ENCODE results near the gene MYDGF. TPM values are rescaled to one million over a fixed set of nuclear protein-coding genes. Genes with fewer than 3 reads are reported as not detected.

The MYDGF gene
- total RNA-seq, 1 experiment from 2014 or later = 58.2 TPM

DNA sequence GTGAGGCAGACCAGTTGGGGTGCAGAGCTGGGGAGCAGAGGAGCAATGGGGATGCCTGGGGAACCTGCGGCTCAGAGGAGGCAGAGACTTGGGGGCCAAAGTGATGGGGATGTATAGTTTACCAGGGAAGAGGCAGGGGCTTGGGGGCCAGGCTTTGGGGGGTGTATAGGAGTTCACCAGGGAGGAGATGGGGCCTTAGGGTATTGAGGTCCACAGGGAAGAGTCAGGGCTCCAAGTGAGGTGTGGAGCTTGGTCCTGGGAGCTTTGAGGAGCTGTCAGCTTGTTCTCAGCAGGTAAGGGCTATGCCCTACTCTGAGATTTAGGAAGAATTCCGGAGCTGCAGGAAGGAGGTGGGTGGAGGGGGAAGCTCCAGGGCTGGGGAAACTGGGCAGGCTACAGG is 20.0 kb downstream of the MYDGF start (continued):
- TF ChIP-seq, protein P1, sequence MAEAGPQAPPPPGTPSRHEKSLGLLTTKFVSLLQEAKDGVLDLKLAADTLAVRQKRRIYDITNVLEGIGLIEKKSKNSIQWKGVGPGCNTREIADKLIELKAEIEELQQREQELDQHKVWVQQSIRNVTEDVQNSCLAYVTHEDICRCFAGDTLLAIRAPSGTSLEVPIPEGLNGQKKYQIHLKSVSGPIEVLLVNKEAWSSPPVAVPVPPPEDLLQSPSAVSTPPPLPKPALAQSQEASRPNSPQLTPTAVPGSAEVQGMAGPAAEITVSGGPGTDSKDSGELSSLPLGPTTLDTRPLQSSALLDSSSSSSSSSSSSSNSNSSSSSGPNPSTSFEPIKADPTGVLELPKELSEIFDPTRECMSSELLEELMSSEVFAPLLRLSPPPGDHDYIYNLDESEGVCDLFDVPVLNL (CRISPR knock-in tag; IDR thresholded peaks at IDR 0.05; ENCODE audit: borderline replicate concordance, low read depth) = no peak
- no peak for TF ChIP-seq OVOL2 (CRISPR knock-in tag; IDR thresholded peaks at IDR 0.05; ENCODE audit: borderline replicate concordance)
- no peak for TF ChIP-seq FOXJ3 (CRISPR knock-in tag; IDR thresholded peaks at IDR 0.05; ENCODE audit: borderline replicate concordance)
- TF ChIP-seq TCF7 (CRISPR knock-in tag; IDR thresholded peaks at IDR 0.05; ENCODE audit: low read depth) = no peak
- TF ChIP-seq ZNF416 (CRISPR knock-in tag; IDR thresholded peaks at IDR 0.05) = no peak
- TF ChIP-seq, protein P2, sequence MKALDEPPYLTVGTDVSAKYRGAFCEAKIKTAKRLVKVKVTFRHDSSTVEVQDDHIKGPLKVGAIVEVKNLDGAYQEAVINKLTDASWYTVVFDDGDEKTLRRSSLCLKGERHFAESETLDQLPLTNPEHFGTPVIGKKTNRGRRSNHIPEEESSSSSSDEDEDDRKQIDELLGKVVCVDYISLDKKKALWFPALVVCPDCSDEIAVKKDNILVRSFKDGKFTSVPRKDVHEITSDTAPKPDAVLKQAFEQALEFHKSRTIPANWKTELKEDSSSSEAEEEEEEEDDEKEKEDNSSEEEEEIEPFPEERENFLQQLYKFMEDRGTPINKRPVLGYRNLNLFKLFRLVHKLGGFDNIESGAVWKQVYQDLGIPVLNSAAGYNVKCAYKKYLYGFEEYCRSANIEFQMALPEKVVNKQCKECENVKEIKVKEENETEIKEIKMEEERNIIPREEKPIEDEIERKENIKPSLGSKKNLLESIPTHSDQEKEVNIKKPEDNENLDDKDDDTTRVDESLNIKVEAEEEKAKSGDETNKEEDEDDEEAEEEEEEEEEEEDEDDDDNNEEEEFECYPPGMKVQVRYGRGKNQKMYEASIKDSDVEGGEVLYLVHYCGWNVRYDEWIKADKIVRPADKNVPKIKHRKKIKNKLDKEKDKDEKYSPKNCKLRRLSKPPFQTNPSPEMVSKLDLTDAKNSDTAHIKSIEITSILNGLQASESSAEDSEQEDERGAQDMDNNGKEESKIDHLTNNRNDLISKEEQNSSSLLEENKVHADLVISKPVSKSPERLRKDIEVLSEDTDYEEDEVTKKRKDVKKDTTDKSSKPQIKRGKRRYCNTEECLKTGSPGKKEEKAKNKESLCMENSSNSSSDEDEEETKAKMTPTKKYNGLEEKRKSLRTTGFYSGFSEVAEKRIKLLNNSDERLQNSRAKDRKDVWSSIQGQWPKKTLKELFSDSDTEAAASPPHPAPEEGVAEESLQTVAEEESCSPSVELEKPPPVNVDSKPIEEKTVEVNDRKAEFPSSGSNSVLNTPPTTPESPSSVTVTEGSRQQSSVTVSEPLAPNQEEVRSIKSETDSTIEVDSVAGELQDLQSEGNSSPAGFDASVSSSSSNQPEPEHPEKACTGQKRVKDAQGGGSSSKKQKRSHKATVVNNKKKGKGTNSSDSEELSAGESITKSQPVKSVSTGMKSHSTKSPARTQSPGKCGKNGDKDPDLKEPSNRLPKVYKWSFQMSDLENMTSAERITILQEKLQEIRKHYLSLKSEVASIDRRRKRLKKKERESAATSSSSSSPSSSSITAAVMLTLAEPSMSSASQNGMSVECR (CRISPR knock-in tag; IDR thresholded peaks at IDR 0.05; ENCODE audit: borderline replicate concordance) = no peak
- no peak for TF ChIP-seq GABPB1 (CRISPR knock-in tag; IDR thresholded peaks at IDR 0.05)

DNA sequence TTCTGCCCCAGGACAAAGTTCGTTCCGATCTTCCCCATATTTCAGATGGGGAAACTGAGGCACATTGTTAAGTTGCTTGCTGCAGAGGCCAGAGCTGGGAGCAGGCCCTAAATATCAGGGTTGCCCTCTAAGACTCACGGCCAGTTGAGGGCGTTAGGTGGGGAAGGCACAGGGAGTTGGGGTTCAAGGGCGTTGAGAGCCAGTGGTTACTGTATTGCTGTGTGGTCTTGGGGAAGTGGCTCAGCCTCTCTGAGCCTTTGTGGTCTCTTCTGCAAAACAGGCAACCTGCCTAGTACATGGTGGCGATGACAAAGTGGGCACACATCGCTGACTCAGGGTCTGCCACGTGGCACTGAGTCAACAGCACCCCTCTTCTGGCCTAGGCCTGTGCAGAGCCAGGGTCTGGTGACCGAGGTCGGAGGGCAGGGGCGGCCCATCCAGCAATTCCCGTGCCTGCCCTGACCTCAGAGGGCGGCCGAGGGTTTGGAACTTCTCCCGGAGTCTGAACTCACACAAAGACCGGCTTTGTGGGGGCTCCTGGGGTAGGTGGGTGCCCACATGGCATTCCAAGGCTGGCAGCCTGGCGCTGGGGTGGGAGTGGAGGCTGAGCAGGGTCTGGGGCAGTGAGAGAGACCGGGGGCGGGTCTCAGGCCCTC is 20.6 kb downstream of the MYDGF start:
- no peak overlapping the region for H3K27ac Mint-ChIP-seq
- no peaks in the 10 kb centered on the region for H3K27me3 Mint-ChIP-seq (ENCODE audit: low read depth)

DNA sequence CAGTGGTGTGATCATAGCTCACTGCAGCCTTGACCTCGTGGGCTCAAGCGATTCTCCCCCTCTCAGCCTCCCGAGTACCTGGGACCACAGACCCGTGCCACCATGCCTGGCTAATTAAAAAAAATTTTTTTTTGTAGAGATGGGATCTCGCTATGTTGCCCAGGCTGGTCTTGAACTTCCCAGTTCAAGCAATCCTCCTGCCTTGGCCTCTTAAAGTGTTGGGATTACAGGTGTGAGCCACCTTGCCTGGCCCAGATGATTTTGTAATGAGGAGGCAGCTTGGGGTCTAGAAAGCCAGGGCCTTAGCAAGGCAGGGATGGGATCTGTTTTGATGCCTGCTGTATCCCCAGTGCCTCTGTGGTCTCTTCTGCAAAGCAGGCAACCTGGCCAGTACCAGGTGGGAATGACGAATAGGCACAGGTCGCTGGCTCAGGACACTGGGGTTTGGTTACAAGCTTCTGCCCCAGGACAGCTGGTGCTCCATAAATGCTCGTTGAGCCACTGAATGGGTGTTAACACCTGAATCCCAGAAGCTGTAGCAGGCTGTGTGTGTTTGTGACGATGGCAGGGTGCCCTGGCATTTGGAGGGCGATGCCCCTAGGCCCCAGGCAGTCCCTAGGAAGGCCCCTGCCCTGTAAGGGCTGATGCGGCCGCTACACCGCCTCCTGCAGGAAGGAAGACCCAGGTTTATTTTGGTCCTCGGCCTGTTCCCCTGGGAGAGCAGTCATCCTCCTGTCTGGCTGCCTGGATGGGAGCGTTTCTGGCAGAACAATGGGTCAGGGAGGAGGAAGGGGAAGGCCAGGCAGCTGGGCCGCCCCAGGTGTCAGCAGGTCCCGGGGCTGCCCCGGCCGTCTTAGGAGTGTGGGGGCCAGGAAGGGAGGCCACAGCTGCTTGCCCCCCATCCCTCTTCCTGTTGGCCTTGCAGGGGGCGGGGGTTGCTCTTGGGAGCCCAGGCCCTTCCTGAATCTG is 22.2 kb downstream of the MYDGF start:
- DNase-seq (ENCODE audit: low spot score) (peak; percentile 46), ATAC-seq (peak; percentile 79)
- no peak for TF ChIP-seq RORB (CRISPR knock-in tag; IDR thresholded peaks at IDR 0.05)
- TF ChIP-seq, protein P3, sequence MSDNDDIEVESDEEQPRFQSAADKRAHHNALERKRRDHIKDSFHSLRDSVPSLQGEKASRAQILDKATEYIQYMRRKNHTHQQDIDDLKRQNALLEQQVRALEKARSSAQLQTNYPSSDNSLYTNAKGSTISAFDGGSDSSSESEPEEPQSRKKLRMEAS (CRISPR knock-in tag; IDR thresholded peaks at IDR 0.05) = no peak
- TF ChIP-seq, protein P4, sequence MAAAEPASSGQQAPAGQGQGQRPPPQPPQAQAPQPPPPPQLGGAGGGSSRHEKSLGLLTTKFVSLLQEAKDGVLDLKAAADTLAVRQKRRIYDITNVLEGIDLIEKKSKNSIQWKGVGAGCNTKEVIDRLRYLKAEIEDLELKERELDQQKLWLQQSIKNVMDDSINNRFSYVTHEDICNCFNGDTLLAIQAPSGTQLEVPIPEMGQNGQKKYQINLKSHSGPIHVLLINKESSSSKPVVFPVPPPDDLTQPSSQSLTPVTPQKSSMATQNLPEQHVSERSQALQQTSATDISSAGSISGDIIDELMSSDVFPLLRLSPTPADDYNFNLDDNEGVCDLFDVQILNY (CRISPR knock-in tag; IDR thresholded peaks at IDR 0.05) = 0 out of 2 replicates have a peak, but pooled peaks have one; percentile 24
- TF ChIP-seq ZNF138 (CRISPR knock-in tag; conservative IDR thresholded peaks at IDR 0.05) = no peak; the same call in 1 of the 2 replicates
- H3K9me3 Mint-ChIP-seq = no peaks in the 10 kb centered on the region
- H3K36me3 Mint-ChIP-seq = peaks cover 3% of the 10 kb centered on the region; the same call in 1 of the 2 replicates
- H3K4me1 Mint-ChIP-seq = 0 out of 2 replicates have a peak, but pooled peaks cover 3% of the 10 kb centered on the region
- H3K4me3 Mint-ChIP-seq = no peak overlapping the region
- ChIA-PET CTCF (interaction anchor here (0.9 to 2.7 kb wide), 9 partner anchors 11 to 660 kb away, joined by 3 to 14 read pairs (median 4); no protein-coding TSS in a partner anchor), POLR2A (interaction anchor here (0.6 kb wide), 1 partner anchor 51 kb away, joined by 6 read pairs; no protein-coding TSS in a partner anchor)
- H3K27ac Mint-ChIP-seq = no peak overlapping the region
- H3K27me3 Mint-ChIP-seq (ENCODE audit: low read depth) = no peaks in the 10 kb centered on the region

More for the DNA sequence above, 20.6 kb downstream of the MYDGF start:
- H3K9me3 Mint-ChIP-seq = no peaks in the 10 kb centered on the region
- no peak for TF ChIP-seq NR3C1 (CRISPR knock-in tag; conservative IDR thresholded peaks at IDR 0.05; ENCODE audit: low read depth)
- 0 out of 2 replicates have a peak, but pooled peaks have one; percentile 23 for TF ChIP-seq SMAD4 (CRISPR knock-in tag; IDR thresholded peaks at IDR 0.05)
- CTCF ChIA-PET = interaction anchor here (0.7 to 2.7 kb wide), 9 partner anchors 13 to 128 kb away, joined by 3 to 14 read pairs (median 4); partner anchors contain the start of gene PLIN5
- POLR2A ChIA-PET = no interaction called here
- 0 out of 2 replicates have a peak, but pooled peaks cover 3% of the 10 kb centered on the region for H3K4me1 Mint-ChIP-seq
- H3K36me3 Mint-ChIP-seq = peaks cover 3% of the 10 kb centered on the region; the same call in 1 of the 2 replicates
- ATAC-seq (no peak), DNase-seq (ENCODE audit: low spot score) (no peak)
- H3K4me3 Mint-ChIP-seq = no peak overlapping the region

Data from WTC11 (cell line).